ENCODE data around the gene USF1.

DNA sequence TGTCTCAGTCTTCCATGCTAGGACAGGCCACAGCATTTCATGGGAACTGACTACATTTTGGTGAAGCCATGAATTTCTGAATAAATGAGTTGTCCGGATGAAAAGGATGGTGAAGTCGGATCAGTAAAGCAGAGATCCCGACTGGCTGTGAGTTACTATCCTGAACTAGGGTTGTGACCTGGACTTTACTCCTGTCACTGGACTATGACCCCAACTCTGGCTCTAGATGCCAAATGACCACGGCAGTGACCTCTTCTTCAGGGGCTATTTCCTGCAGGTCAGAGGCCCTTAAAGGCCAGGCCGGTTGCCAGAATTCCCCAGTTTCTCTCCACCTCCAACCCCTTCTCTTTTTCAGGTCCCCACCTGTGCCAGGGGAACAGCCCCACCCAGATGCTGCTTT is 45.3 kb upstream of the USF1 start:
- TF ChIP-seq, protein P1, sequence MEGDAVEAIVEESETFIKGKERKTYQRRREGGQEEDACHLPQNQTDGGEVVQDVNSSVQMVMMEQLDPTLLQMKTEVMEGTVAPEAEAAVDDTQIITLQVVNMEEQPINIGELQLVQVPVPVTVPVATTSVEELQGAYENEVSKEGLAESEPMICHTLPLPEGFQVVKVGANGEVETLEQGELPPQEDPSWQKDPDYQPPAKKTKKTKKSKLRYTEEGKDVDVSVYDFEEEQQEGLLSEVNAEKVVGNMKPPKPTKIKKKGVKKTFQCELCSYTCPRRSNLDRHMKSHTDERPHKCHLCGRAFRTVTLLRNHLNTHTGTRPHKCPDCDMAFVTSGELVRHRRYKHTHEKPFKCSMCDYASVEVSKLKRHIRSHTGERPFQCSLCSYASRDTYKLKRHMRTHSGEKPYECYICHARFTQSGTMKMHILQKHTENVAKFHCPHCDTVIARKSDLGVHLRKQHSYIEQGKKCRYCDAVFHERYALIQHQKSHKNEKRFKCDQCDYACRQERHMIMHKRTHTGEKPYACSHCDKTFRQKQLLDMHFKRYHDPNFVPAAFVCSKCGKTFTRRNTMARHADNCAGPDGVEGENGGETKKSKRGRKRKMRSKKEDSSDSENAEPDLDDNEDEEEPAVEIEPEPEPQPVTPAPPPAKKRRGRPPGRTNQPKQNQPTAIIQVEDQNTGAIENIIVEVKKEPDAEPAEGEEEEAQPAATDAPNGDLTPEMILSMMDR (conservative IDR thresholded peaks at IDR 0.05; ENCODE audit: low read length) = no peak
- no peak for TF ChIP-seq EZH2phosphoT487 (IDR thresholded peaks at IDR 0.05; ENCODE audit: borderline replicate concordance, low read depth, low read length)
